HepG2 (cell line): Measurements from ENCODE around the gene OR8B3.
"Not testable (repeated sequence)": the region's sequence is repeated elsewhere in the genome, so short reads cannot be mapped to it uniquely, and the experiment has no call there.

ENCODE experiments used
- CEBPB ChIP-seq: IDR thresholded peaks from 2 replicates; pipeline ENCODE4 v1.6.1; 2011; ENCODE audit warnings: low read depth, low read length, improper control_type of control experiment, borderline replicate concordance
- CTCF ChIP-seq: sonication (generic); formaldehyde crosslinking; IDR thresholded peaks from 2 replicates; pipeline ENCODE4 v1.5.0; 2020; ENCODE audit warnings: mild to moderate bottlenecking, missing genetic modification reagents, moderate library complexity
- DRAP1 ChIP-seq: IDR thresholded peaks from 2 replicates; pipeline ENCODE4 v1.6.1; 2016; ENCODE audit warnings: missing genetic modification reagents, missing compliant biosample characterization
- FOXK2 ChIP-seq: fragments of 450-650 bp; IDR thresholded peaks from 2 replicates; pipeline ENCODE4 v1.6.1; 2016
- HHEX ChIP-seq: IDR thresholded peaks from 2 replicates; pipeline ENCODE4 v1.6.1; 2016; ENCODE audit warnings: control low read depth
- JUND ChIP-seq: sonication (generic); formaldehyde crosslinking; IDR thresholded peaks from 2 replicates; pipeline ENCODE4 v1.8.0; 2022; ENCODE audit warnings: mild to moderate bottlenecking, missing genetic modification reagents
- MAX ChIP-seq: IDR thresholded peaks from 2 replicates; pipeline ENCODE4 v1.6.1; 2012; ENCODE audit warnings: inconsistent platforms
- NCOA5 ChIP-seq: sonication (generic); formaldehyde crosslinking; IDR thresholded peaks from 2 replicates; pipeline ENCODE4 v1.4.0; 2020; ENCODE audit warnings: missing genetic modification reagents
- PAXIP1 ChIP-seq: sonication (generic); formaldehyde crosslinking; conservative IDR thresholded peaks from 2 replicates; pipeline ENCODE4 v1.4.0; 2020; ENCODE audit warnings: mild to moderate bottlenecking, missing genetic modification reagents, moderate library complexity
- REST ChIP-seq, 2 experiments: IDR thresholded peaks; 2 replicates each; pipeline ENCODE4 v1.6.1; 2011 to 2012; ENCODE audit warnings: low read length in 2 of 2, borderline replicate concordance in 1 of 2, low read depth in 1 of 2, mild to moderate bottlenecking in 1 of 2, moderate library complexity in 1 of 2
- SUZ12 ChIP-seq: fragments of 150-350 bp; IDR thresholded peaks from 2 replicates; pipeline ENCODE4 v1.6.1; 2014; ENCODE audit warnings: low read depth, low read length
- YEATS4 ChIP-seq: sonication (generic); formaldehyde crosslinking; IDR thresholded peaks from 2 replicates; pipeline ENCODE4 v1.4.0; 2020; ENCODE audit warnings: missing genetic modification reagents, borderline replicate concordance
- ZNF740 ChIP-seq: sonication (generic); formaldehyde crosslinking; IDR thresholded peaks from 2 replicates; pipeline ENCODE4 v1.4.0; 2020; ENCODE audit warnings: missing genetic modification reagents

- not testable (repeated sequence) for TF ChIP-seq CTCF; JUND (CRISPR knock-in tag); SUZ12; MAX; DRAP1 (CRISPR knock-in tag); YEATS4 (CRISPR knock-in tag); ZNF740 (CRISPR knock-in tag); NCOA5 (CRISPR knock-in tag); REST (IDR thresholded peaks at IDR 0.05; ENCODE audit: borderline replicate concordance in 1 of 2, low read depth in 1 of 2, low read length in 2 of 2); FOXK2; PAXIP1 (CRISPR knock-in tag); HHEX (CRISPR knock-in tag); CEBPB
These were observed 16.0 kb downstream of the OR8B3 start for GRCh38 chr11:124382857-124383256.
